A673 (cell line): ENCODE results near the gene HEYL.

Experiments
- EZH2 ChIP-seq: fragments of 200-600 bp; sonication (generic); IDR thresholded peaks from 2 replicates; pipeline ENCODE4 v1.6.1; 2017; ENCODE audit warnings: borderline replicate concordance, low read depth, mild to moderate bottlenecking, mixed read lengths, antibody characterized with exemption, low read length; ENCODE audit not compliant: poor library complexity, severe bottlenecking
- TF ChIP-seq, protein P1 (sequence below): fragments of 300-800, 200-600 bp; sonication (generic); conservative IDR thresholded peaks from 2 replicates; pipeline ENCODE4 v1.5.1; 2017; ENCODE audit warnings: low read depth, mild to moderate bottlenecking, antibody characterized with exemption, low read length, moderate library complexity, mixed read lengths

DNA sequence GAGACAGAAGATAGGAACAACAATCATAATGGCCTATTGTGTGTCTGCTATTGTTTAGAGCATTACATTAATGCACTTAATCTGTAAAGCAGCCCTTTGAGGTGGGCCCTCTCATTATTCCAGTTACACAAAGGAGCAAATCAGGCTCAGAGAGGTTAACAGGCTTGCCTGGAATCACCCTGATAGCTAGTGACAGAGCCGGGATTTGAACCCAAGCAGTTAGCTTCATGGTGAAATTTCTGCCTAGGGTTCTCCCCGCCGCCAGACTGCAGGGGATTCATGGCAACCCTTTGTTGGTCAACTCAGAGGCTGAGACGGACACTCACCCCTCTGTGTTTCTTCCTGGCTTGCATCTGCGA, 7.1 kb downstream of the HEYL start:
- TF ChIP-seq, protein P1, sequence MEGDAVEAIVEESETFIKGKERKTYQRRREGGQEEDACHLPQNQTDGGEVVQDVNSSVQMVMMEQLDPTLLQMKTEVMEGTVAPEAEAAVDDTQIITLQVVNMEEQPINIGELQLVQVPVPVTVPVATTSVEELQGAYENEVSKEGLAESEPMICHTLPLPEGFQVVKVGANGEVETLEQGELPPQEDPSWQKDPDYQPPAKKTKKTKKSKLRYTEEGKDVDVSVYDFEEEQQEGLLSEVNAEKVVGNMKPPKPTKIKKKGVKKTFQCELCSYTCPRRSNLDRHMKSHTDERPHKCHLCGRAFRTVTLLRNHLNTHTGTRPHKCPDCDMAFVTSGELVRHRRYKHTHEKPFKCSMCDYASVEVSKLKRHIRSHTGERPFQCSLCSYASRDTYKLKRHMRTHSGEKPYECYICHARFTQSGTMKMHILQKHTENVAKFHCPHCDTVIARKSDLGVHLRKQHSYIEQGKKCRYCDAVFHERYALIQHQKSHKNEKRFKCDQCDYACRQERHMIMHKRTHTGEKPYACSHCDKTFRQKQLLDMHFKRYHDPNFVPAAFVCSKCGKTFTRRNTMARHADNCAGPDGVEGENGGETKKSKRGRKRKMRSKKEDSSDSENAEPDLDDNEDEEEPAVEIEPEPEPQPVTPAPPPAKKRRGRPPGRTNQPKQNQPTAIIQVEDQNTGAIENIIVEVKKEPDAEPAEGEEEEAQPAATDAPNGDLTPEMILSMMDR: no peak
- TF ChIP-seq EZH2: no peak
